NCI-H1092 treated with DMSO at 0.1 percent for 48 hours (cell line): ENCODE data around the gene IL20RB.

Experiments used
- DNase-seq: peaks from one replicate; lab custom pipeline; 2025; lab: John Stamatoyannopoulos, UW

IL20RB gene

GRCh38 chr3:136957751-136958288, at the start of gene IL20RB:
TSS of gene IL20RB (plus strand) at chr3:136957983. CDS start at chr3:136958114, 131 bp downstream.
- DNase-seq, result no peak

DNA sequence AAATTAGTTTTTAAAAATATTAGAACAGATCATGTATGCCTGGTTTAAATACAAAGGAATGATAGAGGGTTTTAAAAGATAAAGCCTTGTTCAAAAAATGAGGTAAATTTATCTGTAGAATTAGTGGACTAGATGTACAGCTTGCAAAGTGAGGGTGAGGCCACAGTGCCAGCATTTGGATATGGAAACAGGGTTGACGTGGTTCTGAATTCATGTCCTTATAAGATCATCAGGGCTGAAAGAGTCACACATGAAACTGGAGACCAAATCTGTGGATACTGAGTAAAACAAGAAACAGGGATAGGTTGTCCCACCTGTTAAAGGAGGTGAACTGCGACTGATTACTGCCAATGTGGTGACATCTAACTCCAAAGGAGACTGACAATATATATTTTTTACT, 49.5 kb upstream of the IL20RB start:
- no peak for DNase-seq

- no peak for DNase-seq
Observed at GRCh38 chr3:136909187-136909586, 48.6 kb upstream of the IL20RB start.

DNA sequence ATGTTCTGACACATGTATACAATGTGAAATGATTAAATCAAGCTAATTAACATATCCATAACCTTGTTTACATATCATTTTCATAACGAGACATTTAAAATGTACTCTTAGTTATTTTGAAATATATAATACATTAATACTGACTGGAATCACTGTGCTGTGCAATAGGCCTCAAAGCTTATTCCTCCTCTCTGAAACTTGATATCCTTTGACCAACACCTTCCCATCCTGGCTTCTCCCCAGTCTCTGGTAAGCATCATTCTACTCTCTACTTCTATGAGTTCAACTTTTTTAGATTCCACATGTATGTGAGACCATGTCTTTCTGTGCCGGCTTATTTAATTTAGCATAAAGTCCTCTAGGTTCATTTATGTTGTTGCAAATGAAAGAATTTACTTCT, 47.1 kb upstream of the IL20RB start:
- DNase-seq, result no peak

DNA sequence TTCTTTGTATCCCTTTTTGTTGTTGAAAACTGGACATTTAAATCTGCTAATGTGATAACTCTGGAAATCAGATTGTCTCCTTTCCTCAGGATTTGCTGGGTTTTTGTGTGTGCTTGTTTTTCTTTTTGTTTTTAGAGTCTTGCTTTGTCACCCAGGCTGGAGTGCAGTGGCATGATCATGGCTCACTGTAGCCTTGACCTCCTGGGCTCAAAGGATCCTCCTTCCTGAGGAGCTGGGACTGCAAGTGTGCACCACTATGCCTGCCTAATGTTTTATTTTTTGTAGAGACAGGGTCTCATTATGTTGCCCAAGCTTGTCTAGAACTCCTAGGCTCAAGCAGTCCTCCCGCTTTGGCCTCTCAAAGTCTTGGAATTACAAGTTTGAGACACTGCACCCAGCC, 44.6 kb upstream of the IL20RB start:
- DNase-seq, result no peak

DNA sequence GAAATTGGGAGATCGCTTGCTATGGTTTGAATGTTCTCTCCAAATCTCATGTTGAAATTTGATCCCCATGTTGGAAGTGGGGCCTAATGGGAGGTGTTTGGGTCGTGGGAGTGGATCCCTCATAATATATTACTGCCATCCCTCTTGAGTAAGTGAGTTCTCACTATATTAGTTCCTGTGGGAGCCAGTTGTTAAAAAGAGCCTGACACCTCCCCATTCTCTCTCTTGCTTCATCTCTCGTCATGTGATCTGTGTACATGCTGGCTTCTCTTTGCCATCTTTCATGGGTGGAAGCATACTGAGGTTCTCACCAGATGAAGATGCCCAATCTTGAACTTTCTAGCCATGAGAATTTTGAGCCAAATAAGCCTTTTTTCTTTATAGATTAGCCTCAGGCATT, 43.0 kb upstream of the IL20RB start:
- no peak for DNase-seq

GRCh38 chr3:136916223-136916622, 41.6 kb upstream of the IL20RB start:
- no peak for DNase-seq

DNA sequence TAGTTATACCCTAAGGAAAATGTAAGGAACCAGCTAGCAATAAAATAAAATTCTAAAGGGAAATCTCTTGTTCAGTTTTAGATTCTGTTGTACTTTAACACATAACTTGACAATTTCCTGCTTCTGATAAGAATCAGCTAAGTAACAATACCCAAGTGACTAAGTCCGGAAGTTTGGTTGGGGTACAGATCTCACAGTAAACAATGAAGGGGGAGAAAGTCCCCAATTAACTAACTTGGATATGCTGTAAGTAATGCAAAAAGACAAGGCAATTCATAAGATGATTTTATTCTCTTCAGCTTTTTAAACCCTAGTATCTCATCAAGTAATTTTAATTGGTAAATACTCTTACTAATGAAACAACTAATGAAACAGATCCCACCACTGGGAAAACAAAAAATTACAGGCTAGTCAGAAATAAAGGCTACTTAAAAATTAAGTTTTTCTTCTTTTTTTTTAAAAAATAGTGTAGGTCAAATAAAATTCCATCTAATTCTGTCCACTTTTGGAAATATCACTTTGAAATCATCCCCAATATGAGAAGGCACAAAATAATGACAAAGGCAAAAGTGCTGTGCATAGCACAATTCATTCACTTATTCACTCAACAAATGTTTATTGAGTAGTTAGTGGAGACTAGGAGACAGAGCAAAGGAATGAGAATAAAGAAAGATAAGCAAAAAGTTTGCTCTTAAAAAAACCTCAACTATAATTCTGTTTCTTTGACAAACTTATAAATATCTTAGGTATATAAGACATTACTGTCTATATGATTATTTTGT, 37.8 kb upstream of the IL20RB start:
- no peak for DNase-seq

GRCh38 chr3:136920904-136921611, 36.7 kb upstream of the IL20RB start:
- DNase-seq, result no peak

GRCh38 chr3:136925425-136926190, 32.2 kb upstream of the IL20RB start:
- no peak for DNase-seq

DNA sequence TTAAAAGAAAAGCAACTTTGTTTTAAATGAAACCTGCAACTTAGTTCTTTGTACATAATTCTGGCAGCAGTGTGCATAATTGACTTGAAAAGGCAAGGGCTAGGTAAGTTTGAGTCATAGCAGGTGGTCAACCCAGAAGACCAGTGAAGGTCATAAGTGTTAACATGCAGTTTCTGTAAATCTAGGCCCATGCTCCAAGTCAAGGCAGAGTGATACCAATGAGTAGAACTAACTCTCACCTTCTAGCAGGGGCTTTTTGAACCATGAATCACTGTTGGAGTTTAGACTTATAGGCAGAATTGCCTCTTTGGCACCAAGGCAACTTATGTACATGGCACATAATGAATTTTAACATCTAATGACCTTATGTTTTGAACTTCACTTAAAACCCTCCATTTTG, 29.5 kb upstream of the IL20RB start:
- no peak for DNase-seq

- DNase-seq, result no peak
Observed at GRCh38 chr3:136929977-136930670, 27.7 kb upstream of the IL20RB start.

- no peak for DNase-seq
Observed at GRCh38 chr3:136931606-136932005, 26.2 kb upstream of the IL20RB start.

DNA sequence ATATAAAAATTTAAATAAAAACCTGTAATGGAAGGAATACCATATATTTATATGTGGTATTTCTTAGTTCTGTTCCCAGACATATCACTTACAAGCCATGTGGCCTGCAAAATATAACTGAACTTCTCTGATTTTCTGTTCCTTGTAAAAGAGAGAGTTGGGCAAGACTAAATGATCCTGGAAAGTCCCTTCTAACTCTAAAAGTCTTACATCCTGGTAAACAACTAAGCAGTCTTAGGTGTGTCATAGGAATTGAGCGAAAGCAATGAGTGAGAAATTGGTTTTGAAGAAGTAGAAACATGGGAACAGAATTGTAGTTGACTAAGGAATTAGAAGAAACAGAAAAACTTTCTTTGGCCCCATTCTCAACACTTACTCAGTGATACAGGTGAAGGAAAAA, 25.3 kb upstream of the IL20RB start:
- no peak for DNase-seq

- DNase-seq, result no peak
Observed at GRCh38 chr3:136932978-136933772, 24.6 kb upstream of the IL20RB start.

GRCh38 chr3:136937175-136937574, 20.6 kb upstream of the IL20RB start:
- no peak for DNase-seq

- no peak for DNase-seq
Observed at GRCh38 chr3:136937851-136938250, 19.9 kb upstream of the IL20RB start.

- no peak for DNase-seq
Observed at GRCh38 chr3:136938334-136938733, 19.4 kb upstream of the IL20RB start.

DNA sequence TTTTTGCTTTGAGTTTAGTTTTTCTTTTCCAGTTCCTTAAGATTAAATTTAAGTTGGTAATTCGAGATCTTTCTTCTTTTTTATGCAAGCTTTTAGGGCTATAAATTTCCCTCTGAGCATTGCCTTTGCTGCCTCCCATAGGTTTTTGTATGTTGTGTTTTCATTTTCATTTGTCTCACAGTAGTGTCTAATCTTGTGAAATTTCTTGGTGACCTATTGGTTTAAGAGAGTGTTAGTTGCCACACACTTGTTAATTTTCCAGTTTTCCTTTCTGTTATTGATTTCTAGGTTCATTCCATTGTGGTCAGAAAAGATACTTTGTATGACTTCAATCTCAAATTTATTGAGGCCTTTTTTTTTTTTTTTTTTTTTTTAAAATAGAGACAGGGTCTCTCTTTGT, 18.3 kb upstream of the IL20RB start:
- no peak for DNase-seq

DNA sequence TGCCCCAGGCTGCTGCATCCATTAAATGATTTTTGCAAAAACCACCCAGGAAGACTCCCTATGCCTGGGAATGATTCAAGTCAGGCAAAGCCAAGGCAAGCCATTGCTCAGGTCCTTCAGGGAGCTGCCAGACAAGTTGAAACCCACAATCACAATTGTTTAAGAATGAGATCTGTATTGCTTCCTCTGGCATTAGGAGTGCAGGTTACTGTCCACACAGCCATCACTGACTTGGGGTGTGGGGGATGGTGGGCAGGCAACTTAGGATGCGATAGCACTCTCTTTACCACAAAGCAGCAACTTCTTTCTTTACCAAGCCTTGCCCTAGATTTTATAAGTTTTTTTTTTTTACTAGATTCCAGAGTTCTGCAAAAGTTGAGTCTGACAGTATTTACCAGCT, 15.0 kb upstream of the IL20RB start:
- no peak for DNase-seq

DNA sequence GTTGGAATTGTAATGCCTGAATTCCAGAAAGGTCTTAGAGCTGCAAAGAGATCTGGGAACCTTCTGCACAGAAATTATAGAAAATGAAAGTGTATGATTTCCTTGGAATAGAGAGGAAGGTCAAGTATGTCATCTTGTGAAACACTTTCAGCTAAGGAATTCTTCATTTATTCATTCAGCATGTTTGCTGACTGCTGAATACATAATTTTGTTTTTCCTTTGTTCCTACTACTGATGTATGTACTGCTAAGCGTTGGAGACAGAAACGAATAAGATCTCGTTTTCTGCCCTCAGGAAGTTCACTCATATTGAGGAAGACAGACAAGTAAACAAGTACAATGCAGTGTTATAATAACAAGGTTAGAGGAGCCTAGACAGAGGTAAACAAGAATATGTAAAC, 14.3 kb upstream of the IL20RB start:
- no peak for DNase-seq
